GM12872 (cell line): ENCODE data around the gene CAMSAP2.

ENCODE experiments used
- CTCF ChIP-seq: IDR thresholded peaks from 3 replicates; pipeline ENCODE4 v1.5.1; 2011; ENCODE audit warnings: low read depth, mild to moderate bottlenecking, low read length, moderate library complexity; ENCODE audit not compliant: insufficient read depth

Gene CAMSAP2

GRCh38 chr1:200899451-200899915, 160.8 kb downstream of the CAMSAP2 start:
- TF ChIP-seq CTCF = no peak

DNA sequence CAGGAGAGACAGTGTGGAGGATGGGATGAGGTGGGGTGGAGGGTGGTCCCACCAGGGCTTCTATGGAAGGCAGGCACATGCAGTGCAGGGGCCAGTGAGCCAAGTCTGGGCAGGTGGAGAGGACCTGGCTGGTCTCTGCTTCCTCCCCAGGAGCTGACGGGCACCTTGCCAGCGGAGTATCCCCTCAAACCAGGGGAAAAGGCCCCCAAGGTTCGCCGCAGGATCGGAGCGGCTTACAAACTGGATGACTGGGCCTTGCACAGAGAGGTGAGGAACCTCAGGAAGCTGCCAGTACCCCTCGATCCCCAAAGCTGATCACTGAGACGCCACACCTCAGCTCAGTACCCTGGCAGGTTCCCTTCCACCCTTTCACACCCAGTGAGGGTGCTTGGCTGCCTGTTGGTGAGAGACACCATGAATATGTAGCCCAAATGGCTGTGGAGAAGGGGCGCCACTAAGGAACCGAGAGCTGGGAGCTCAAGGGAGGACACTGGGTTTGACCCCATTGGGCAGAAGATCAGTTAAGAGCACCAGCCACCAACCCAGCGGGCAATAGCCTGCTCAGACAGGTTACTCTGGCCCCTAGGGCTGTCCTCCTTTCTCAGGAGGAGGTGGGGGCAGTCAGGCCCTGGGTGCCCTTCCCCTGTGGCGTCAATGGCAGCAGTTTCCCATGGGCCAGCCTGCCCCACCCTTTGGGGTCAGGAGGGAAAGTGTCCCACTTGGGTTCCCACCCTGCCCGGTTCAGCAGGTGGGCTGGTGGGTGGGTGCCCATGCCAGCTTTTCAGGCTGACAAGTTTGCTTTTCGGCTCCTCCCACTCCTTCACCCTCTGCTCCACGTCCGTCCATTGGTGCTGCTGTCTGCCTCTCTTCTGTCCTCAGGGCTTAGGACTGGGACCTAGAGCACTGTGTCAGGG, 161.5 kb downstream of the CAMSAP2 start:
- TF ChIP-seq CTCF = no peak

- no peak for TF ChIP-seq CTCF
These were observed 162.2 kb downstream of the CAMSAP2 start for GRCh38 chr1:200900877-200901276.

DNA sequence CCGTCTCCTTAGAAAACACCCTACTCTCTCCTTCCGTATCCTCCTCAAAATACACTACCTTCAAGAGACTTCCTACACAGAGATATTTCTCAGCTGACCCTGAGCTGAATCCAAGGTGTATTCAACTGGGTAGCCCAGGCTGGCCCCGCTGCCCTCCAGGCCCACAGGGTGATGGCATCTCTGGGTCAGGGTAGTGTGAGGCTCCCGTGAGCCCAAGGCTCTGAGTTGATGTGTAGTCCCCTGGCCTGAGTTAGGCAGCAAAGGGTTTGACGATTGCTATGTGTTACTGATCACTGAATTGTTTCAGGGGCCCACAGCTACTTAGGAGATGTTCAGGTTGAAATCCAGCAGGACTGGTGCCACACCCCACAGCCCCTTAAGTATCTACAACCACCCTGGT, 162.7 kb downstream of the CAMSAP2 start:
- no peak for TF ChIP-seq CTCF

DNA sequence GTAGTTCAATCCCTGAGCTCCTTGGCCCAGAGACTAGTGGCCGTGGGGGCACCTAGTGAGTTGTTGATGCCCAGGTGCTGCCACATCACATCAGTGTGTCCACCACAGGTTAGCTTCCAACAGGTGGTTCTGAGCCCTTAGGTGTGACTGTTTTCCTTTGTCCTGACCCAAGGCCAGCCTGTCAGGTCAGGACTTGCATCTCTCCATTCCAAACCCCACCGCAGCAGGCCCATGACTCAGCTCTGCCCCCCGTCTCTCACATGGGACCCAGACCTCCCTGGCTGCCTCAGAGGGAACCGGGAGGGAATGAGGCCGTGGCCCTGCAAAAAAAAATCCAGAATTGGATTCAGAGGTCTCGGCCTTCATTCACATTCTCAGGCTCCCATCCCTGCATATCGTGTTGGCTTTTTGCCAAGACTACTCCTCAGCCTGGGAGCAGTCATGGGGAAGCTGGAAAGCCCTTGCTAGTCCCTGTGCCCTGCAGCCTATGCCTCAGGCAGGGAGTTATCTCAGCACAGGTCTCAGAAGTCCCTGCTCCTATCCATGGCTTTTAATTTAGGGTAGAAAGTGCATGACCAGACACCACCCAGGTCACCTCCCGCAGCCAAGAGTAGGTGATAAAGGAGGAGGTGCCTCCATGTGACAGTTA, 163.2 kb downstream of the CAMSAP2 start:
- no peak for TF ChIP-seq CTCF

DNA sequence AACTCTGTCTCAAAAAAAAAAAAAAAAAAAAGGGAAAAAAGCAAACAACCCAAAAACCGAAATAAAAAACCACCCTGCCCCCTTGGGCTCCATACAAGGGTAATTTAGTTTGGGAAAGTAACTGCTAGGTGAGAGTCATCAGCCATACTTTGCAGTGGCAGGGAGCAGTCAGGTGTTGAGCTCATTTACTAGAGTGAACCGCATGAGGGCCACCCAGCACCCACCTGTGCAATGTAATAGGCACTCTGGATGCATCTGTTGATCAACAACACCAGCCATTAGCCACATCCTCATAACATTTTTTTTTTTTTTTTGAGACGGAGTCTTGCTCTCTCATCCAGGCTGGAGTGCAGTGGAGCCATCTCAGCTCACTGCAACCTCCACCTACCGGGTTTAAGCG, 165.1 kb downstream of the CAMSAP2 start:
- TF ChIP-seq CTCF = no peak

DNA sequence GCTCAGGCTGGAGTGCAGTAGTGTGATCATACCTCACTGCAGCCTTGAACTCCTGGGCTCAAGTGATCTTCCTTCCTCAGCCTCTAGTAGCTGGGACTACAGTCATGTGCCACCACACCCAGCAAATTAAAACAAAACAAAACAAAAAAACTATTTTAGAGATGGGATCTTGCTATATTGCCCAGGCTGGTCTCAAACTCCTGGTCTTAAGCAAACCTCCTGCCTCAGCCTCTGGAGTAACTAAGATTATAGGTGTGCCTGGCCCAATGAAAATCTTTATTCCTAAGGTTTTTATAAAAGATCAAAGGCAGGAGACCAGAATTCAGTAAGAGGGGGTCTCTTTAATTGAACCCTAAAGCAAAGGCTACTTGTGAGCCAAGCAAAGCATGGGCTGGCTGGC, 166.1 kb downstream of the CAMSAP2 start:
- no peak for TF ChIP-seq CTCF
